SK-N-SH treated with all-trans-retinoic acid at 6 μM for 48 hours (cell line): ENCODE measurements around the gene PIK3R3.

Experiments used
- ATAC-seq: fragments of 200-7000 bp; cut with Tn5 transposase; 3 replicates; pipeline ENCODE4 v1.9.1; 2020; ENCODE audit warnings: mild to moderate bottlenecking, moderate library complexity
- ARNTL ChIP-seq: fragments of 450-650 bp; formaldehyde crosslinking; IDR thresholded peaks from 2 replicates; pipeline ENCODE4 v1.5.0; 2020; ENCODE audit warnings: low read depth, mild to moderate bottlenecking, moderate library complexity, borderline replicate concordance
- CSDC2 ChIP-seq: fragments of 250-450 bp; sonication (Bioruptor Pico); IDR thresholded peaks from 2 replicates; pipeline ENCODE4 v1.5.0; 2020; ENCODE audit warnings: mild to moderate bottlenecking, moderate library complexity
- ESRRG ChIP-seq: fragments of 250-450 bp; sonication (Bioruptor Pico); IDR thresholded peaks from 2 replicates; pipeline ENCODE4 v1.6.1; 2021; ENCODE audit warnings: mild to moderate bottlenecking
- PPARA ChIP-seq: fragments of 250-450 bp; sonication (Bioruptor Pico); IDR thresholded peaks from 2 replicates; pipeline ENCODE4 v1.5.0; 2020; ENCODE audit warnings: mild to moderate bottlenecking, borderline replicate concordance
- RARB ChIP-seq: fragments of 250-450 bp; sonication (Bioruptor Pico); IDR thresholded peaks from 2 replicates; pipeline ENCODE4 v1.8.0; 2021; ENCODE audit warnings: mild to moderate bottlenecking, moderate library complexity
- SNAI2 ChIP-seq: fragments of 250-450 bp; sonication (Bioruptor Pico); IDR thresholded peaks from 2 replicates; pipeline ENCODE4 v1.5.0; 2020; ENCODE audit warnings: mild to moderate bottlenecking, moderate library complexity
- TSHZ2 ChIP-seq: fragments of 250-450 bp; sonication (Bioruptor Pico); IDR thresholded peaks from 2 replicates; pipeline ENCODE4 v1.5.0; 2020; ENCODE audit warnings: mild to moderate bottlenecking, moderate library complexity
- ZC3H10 ChIP-seq: fragments of 250-450 bp; sonication (Bioruptor Pico); IDR thresholded peaks from 2 replicates; pipeline ENCODE4 v1.5.1; 2021; ENCODE audit warnings: mild to moderate bottlenecking, moderate library complexity
- ZFP30 ChIP-seq: fragments of 450-650 bp; formaldehyde crosslinking; IDR thresholded peaks from 2 replicates; pipeline ENCODE4 v1.5.0; 2022; ENCODE audit warnings: mild to moderate bottlenecking, moderate library complexity
- ZNF70 ChIP-seq: fragments of 450-650 bp; formaldehyde crosslinking; IDR thresholded peaks from 2 replicates; pipeline ENCODE4 v1.5.0; 2020; ENCODE audit warnings: mild to moderate bottlenecking, moderate library complexity
- ZNF8 ChIP-seq: fragments of 450-650 bp; formaldehyde crosslinking; IDR thresholded peaks from 2 replicates; pipeline ENCODE4 v1.5.0; 2020; ENCODE audit warnings: mild to moderate bottlenecking, moderate library complexity
- TF ChIP-seq, protein P1 (sequence below): fragments of 250-450 bp; sonication (Bioruptor Pico); IDR thresholded peaks from 2 replicates; pipeline ENCODE4 v1.8.0; 2021; ENCODE audit warnings: low read depth, mild to moderate bottlenecking, moderate library complexity, borderline replicate concordance
- TF ChIP-seq, protein P2 (sequence below): fragments of 250-450 bp; sonication (Bioruptor Pico); IDR thresholded peaks from 2 replicates; pipeline ENCODE4 v1.8.0; 2020; ENCODE audit warnings: mild to moderate bottlenecking, moderate library complexity, borderline replicate concordance
- TF ChIP-seq, protein P3 (sequence below): fragments of 250-450 bp; sonication (Bioruptor Pico); IDR thresholded peaks from 2 replicates; pipeline ENCODE4 v1.5.1; 2021; ENCODE audit warnings: mild to moderate bottlenecking, moderate library complexity
- TF ChIP-seq, protein P4 (sequence below): fragments of 250-450 bp; sonication (Bioruptor Pico); IDR thresholded peaks from 2 replicates; pipeline ENCODE4 v1.5.1; 2020; ENCODE audit warnings: low read depth, mild to moderate bottlenecking, moderate library complexity

Gene PIK3R3

DNA sequence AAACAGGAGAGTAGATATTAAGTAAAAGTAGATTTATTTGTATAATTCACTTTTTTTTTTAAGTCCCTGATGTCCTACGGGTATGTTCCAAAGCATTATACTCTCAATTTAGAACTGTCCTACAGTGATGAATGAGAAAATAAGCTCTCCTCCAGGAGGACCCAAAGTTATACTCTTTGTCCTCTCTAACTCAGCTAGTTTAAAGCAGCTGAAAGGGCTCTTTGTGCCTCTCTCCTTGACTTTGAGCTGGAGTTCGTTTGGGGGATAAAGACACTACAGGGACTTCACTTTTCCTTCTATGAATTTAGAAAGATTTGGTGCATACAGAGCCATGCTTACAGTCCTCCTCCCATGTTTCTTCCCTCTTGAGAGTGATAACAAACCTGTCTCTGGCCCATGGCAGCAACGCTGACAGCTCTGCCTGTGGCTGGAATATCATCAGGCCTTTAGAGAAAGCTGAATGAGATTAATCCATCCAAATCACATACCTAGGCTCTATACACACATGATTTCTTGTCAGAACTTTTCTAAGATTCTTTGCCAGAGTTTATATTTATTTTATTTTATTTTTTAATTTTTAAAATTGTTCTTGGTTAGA is 134.3 kb downstream of the PIK3R3 start (continued):
- TF ChIP-seq, protein P1, sequence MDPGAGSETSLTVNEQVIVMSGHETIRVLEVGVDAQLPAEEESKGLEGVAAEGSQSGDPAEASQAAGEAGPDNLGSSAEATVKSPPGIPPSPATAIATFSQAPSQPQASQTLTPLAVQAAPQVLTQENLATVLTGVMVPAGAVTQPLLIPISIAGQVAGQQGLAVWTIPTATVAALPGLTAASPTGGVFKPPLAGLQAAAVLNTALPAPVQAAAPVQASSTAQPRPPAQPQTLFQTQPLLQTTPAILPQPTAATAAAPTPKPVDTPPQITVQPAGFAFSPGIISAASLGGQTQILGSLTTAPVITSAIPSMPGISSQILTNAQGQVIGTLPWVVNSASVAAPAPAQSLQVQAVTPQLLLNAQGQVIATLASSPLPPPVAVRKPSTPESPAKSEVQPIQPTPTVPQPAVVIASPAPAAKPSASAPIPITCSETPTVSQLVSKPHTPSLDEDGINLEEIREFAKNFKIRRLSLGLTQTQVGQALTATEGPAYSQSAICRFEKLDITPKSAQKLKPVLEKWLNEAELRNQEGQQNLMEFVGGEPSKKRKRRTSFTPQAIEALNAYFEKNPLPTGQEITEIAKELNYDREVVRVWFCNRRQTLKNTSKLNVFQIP (CRISPR knock-in tag), result no peak

GRCh38 chr1:45995298-45995697 is 137.1 kb downstream of the PIK3R3 start:
- ATAC-seq, result no peak; the same call in 2 of the 3 replicates
- TF ChIP-seq, protein P1 (CRISPR knock-in tag), result no peak
- TF ChIP-seq ESRRG (CRISPR knock-in tag), result no peak
- no peak for TF ChIP-seq SNAI2
- TF ChIP-seq ZNF70, result no peak

- TF ChIP-seq ESRRG (CRISPR knock-in tag), result no peak
- TF ChIP-seq ZNF8, result no peak
- TF ChIP-seq, protein P1 (CRISPR knock-in tag), result no peak
- no peak for TF ChIP-seq PPARA
- no peak for TF ChIP-seq RARB
- TF ChIP-seq, protein P2, sequence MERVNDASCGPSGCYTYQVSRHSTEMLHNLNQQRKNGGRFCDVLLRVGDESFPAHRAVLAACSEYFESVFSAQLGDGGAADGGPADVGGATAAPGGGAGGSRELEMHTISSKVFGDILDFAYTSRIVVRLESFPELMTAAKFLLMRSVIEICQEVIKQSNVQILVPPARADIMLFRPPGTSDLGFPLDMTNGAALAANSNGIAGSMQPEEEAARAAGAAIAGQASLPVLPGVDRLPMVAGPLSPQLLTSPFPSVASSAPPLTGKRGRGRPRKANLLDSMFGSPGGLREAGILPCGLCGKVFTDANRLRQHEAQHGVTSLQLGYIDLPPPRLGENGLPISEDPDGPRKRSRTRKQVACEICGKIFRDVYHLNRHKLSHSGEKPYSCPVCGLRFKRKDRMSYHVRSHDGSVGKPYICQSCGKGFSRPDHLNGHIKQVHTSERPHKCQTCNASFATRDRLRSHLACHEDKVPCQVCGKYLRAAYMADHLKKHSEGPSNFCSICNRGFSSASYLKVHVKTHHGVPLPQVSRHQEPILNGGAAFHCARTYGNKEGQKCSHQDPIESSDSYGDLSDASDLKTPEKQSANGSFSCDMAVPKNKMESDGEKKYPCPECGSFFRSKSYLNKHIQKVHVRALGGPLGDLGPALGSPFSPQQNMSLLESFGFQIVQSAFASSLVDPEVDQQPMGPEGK (CRISPR knock-in tag), result no peak
- TF ChIP-seq, protein P3, sequence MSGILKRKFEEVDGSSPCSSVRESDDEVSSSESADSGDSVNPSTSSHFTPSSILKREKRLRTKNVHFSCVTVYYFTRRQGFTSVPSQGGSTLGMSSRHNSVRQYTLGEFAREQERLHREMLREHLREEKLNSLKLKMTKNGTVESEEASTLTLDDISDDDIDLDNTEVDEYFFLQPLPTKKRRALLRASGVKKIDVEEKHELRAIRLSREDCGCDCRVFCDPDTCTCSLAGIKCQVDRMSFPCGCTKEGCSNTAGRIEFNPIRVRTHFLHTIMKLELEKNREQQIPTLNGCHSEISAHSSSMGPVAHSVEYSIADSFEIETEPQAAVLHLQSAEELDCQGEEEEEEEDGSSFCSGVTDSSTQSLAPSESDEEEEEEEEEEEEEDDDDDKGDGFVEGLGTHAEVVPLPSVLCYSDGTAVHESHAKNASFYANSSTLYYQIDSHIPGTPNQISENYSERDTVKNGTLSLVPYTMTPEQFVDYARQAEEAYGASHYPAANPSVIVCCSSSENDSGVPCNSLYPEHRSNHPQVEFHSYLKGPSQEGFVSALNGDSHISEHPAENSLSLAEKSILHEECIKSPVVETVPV, result no peak
- TF ChIP-seq ARNTL, result no peak
- no peak for TF ChIP-seq ZFP30
- TF ChIP-seq, protein P4, sequence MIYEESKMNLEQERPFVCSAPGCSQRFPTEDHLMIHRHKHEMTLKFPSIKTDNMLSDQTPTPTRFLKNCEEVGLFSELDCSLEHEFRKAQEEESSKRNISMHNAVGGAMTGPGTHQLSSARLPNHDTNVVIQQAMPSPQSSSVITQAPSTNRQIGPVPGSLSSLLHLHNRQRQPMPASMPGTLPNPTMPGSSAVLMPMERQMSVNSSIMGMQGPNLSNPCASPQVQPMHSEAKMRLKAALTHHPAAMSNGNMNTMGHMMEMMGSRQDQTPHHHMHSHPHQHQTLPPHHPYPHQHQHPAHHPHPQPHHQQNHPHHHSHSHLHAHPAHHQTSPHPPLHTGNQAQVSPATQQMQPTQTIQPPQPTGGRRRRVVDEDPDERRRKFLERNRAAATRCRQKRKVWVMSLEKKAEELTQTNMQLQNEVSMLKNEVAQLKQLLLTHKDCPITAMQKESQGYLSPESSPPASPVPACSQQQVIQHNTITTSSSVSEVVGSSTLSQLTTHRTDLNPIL (CRISPR knock-in tag), result no peak
- no peak for TF ChIP-seq ZC3H10 (CRISPR knock-in tag)
- TF ChIP-seq TSHZ2 (CRISPR knock-in tag), result no peak
- no peak for TF ChIP-seq SNAI2
- no peak for TF ChIP-seq CSDC2 (CRISPR knock-in tag)
- ATAC-seq, result no peak
Observed at GRCh38 chr1:45994423-45994822, 138.0 kb downstream of the PIK3R3 start.
